ENCODE data around the gene ENDOV. TPM values are rescaled to one million over a fixed set of nuclear protein-coding genes. Genes with fewer than 3 reads are reported as not detected.

The ENDOV gene
- total and polyA plus RNA-seq, 2 donors (not counting 3 experiments of a cell fraction or from before 2014, with no cell fraction given) = 20.4 to 25.9 TPM

DNA sequence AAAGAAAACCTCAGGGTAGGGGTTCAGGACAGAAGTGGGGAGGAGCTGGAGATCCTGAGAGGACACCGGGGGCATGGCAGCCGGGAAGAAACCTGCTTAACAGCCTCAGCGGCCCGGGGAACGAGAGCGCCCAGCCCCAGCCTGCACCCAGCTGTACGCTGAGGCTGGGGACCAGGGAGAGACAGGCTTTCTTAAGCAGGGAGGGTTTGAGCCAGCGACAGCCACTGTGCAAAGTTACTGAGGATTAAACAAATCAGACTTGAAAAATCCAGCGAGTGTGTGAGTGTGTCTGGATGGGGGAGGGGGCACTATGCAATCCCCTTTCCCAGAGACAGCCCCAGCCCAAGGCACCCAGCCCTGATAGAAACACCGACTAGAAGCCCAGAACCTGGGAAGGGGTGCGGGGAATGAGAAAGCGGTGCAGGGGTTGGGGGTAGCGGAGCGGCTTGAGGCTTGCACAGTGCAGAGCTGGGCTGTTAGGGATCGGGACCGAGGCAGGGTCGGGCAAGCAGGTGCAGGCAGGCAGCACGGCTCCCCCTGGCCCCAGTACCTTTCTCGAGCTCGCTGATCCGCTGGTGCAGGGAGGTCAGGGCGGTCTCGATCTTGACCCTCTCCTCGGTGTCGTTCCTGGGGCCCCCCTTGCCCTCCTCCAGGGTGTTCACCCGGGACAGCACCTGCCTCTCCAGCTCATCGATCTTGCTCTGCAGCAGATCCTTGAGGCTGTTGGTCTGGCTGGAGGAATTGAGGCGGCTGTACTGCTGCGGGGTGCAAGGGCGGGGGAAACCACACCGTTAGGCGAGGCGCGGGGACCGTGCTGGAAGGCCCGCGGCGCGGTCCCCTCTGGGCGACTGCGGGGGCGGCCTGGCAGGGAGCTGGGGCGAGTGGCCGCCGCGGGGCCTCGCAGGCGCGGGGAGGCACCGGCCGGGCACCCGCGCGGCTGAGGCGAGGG lies 60.3 kb downstream of the ENDOV start:
- no peak for FAIRE-seq
- BruUV-seq (replicated peaks) = no TSS peak
- H4K20me1 ChIP-seq (replicated peaks; ENCODE audit: control insufficient read depth, extremely low read depth, insufficient read depth, low read length) = no peaks in the 10 kb centered on the region
- POLR2A ChIA-PET = interaction anchor here (0.5 to 1.7 kb wide), 3 partner anchors 20 to 66 kb away, joined by 4 read pairs; no protein-coding TSS in a partner anchor
- no peaks in the 10 kb centered on the region for H3K79me2 ChIP-seq (ENCODE audit: control insufficient read depth, insufficient read depth, low read length)
- H3K9ac ChIP-seq (replicated peaks; ENCODE audit: extremely low read depth, insufficient read depth, low read length) = no peak overlapping the region
- CTCF ChIA-PET = interaction anchor here (0.6 to 3.0 kb wide), 5 partner anchors 11 to 453 kb away, joined by 3 to 9 read pairs (median 6); no protein-coding TSS in a partner anchor
- dilution Hi-C loops (cut with MboI; ENCODE audit: extremely low pct_ligation_motif_present, low sequenced_read_pairs) (no loop called here), intact Hi-C loops (cut with micrococcal nuclease) (no loop called here)
- H3K9me3 ChIP-seq (replicated peaks; ENCODE audit: control insufficient read depth, insufficient read depth, low read length) = no peaks in the 10 kb centered on the region
- no peak overlapping the region for H3K4me3 ChIP-seq (replicated peaks in 1 of 3; ENCODE audit: insufficient read depth in 1 of 3, low read depth in 1 of 3, low read length in 3 of 3)
- DNase-seq (ENCODE audit: low read depth, low spot score) = no peak
- no peak overlapping the region for H3K4me2 ChIP-seq (ENCODE audit: insufficient read depth, low read length)
- peaks cover 63 to 74% of the 10 kb centered on the region in 2 experiments for H3K27me3 ChIP-seq (ENCODE audit: control insufficient read depth in 2 of 2, insufficient read depth in 2 of 2, low read length in 2 of 2)
- H2AFZ ChIP-seq (ENCODE audit: low read depth, low read length) = no peak overlapping the region
- no peaks in the 10 kb centered on the region for H3K36me3 ChIP-seq (ENCODE audit: control insufficient read depth in 2 of 2, extremely low read depth in 1 of 2, insufficient read depth in 2 of 2, low read length in 2 of 2)
- TF ChIP-seq JUN (IDR thresholded peaks at IDR 0.05; ENCODE audit: borderline replicate concordance, insufficient read depth, insufficient read length, low read depth) (no peak), GATA2 (IDR thresholded peaks at IDR 0.05; ENCODE audit: insufficient read depth, insufficient read length, low read depth, low read length) (no peak), POLR2AphosphoS5 (IDR thresholded peaks at IDR 0.05; ENCODE audit: insufficient read depth, low read depth, low read length) (no peak), EZH2 (IDR thresholded peaks at IDR 0.05; ENCODE audit: borderline replicate concordance, low read depth, low read length, severe bottlenecking) (peak; percentile 59), MAX (IDR thresholded peaks at IDR 0.05; ENCODE audit: insufficient read depth, insufficient read length) (no peak)
- no peaks in the 10 kb centered on the region for H3K4me1 ChIP-seq (ENCODE audit: control insufficient read depth, extremely low read depth, insufficient read depth, low read length)
- no peaks in the 10 kb centered on the region for H3K9me1 ChIP-seq (replicated peaks; ENCODE audit: control insufficient read depth, extremely low read depth, insufficient read depth, low read length)
- no peak overlapping the region for H3K27ac ChIP-seq (ENCODE audit: insufficient read depth, low read depth, low read length)

Measured in endothelial cell of umbilical vein (primary cell).